Upper lobe of left lung (tissue), 4 donors: ENCODE results near the gene USP31.

Experiments used
- CTCF ChIP-seq, 6 experiments: fragments of 450-650 bp in 4 of 6; fragments of 200-600 bp in 2 of 6; sonication (generic) in 2 of 6; IDR thresholded peaks; one replicate each; pipeline ENCODE4 v1.5.1; 2016 to 2019; ENCODE audit warnings: antibody characterized with exemption in 6 of 6
- EP300 ChIP-seq, 4 donors: sonication (generic); formaldehyde crosslinking; IDR thresholded peaks; one replicate each; pipeline ENCODE4 v1.5.1; 2017; ENCODE audit warnings: antibody characterized with exemption in 4 of 4, control low read depth in 2 of 4
- POLR2A ChIP-seq, 4 donors: fragments of 450-650 bp; IDR thresholded peaks; one replicate each; pipeline ENCODE4 v1.5.1; 2016 to 2017; ENCODE audit warnings: antibody characterized with exemption in 4 of 4, mild to moderate bottlenecking in 2 of 4

- peak in 1 of 6 experiments; percentile 21 for TF ChIP-seq CTCF (IDR thresholded peaks at IDR 0.05)
- no peak for TF ChIP-seq POLR2A (IDR thresholded peaks at IDR 0.05)
- TF ChIP-seq EP300 (IDR thresholded peaks at IDR 0.05), result no peak
Observed at GRCh38 chr16:23148513-23149266, 562 bp downstream of the USP31 start.
